C4-2B (cell line): ENCODE data around the gene CGAS.

Experiments used
- CTCF ChIP-seq: fragments of 450-650 bp; conservative IDR thresholded peaks from 2 replicates; pipeline ENCODE4 v1.5.1; 2017; ENCODE audit warnings: mild to moderate bottlenecking
- ZFX ChIP-seq: fragments of 450-650 bp; IDR thresholded peaks from 2 replicates; pipeline ENCODE4 v1.6.1; 2017

- TF ChIP-seq CTCF = no peak
- TF ChIP-seq ZFX = no peak
Observed at GRCh38 chr6:73455865-73456629, 4.0 kb upstream of the CGAS start.
